Tibial nerve (tissue), 4 donors: ENCODE measurements around the gene GPR137B.

Source experiments
- EP300 ChIP-seq, 2 donors: sonication (generic); formaldehyde crosslinking; IDR thresholded peaks; one replicate each; pipeline ENCODE4 v1.6.1; 2017; ENCODE audit warnings: antibody characterized with exemption in 2 of 2, mild to moderate bottlenecking in 1 of 2
- POLR2A ChIP-seq, 2 donors: fragments of 450-650 bp; IDR thresholded peaks; one replicate each; pipeline ENCODE4 v1.6.1; 2017; ENCODE audit warnings: antibody characterized with exemption in 2 of 2, mild to moderate bottlenecking in 2 of 2, moderate library complexity in 2 of 2
- TF ChIP-seq, protein P1 (sequence below), 5 experiments: fragments of 200-600 bp in 3 of 5; fragments of 450-650 bp in 2 of 5; sonication (generic) in 3 of 5; IDR thresholded peaks; one replicate each; pipeline ENCODE4 v1.5.1; 2016 to 2019; ENCODE audit warnings: antibody characterized with exemption in 5 of 5, mild to moderate bottlenecking in 3 of 5, moderate library complexity in 2 of 5

DNA sequence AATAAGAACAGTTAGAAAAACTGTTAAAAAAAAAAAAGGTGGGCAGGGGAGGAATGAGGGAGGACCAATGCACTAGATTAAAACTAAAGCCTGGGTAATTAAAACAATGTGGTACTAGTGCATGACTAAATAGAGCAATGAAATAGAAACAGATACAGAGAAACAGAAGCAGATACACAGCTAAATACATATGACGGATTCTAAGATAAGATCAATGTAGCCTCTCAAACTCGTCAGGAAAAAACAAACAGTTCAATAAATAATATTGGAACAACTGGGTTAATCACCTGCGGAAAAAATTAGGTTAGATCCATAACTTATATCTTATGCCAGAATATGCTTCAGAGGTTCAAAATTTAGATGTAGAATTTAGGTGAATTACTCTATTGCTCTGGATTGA lies 71.2 kb downstream of the GPR137B start:
- TF ChIP-seq EP300 (IDR thresholded peaks at IDR 0.05): no peak
- TF ChIP-seq, protein P1, sequence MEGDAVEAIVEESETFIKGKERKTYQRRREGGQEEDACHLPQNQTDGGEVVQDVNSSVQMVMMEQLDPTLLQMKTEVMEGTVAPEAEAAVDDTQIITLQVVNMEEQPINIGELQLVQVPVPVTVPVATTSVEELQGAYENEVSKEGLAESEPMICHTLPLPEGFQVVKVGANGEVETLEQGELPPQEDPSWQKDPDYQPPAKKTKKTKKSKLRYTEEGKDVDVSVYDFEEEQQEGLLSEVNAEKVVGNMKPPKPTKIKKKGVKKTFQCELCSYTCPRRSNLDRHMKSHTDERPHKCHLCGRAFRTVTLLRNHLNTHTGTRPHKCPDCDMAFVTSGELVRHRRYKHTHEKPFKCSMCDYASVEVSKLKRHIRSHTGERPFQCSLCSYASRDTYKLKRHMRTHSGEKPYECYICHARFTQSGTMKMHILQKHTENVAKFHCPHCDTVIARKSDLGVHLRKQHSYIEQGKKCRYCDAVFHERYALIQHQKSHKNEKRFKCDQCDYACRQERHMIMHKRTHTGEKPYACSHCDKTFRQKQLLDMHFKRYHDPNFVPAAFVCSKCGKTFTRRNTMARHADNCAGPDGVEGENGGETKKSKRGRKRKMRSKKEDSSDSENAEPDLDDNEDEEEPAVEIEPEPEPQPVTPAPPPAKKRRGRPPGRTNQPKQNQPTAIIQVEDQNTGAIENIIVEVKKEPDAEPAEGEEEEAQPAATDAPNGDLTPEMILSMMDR (IDR thresholded peaks at IDR 0.05): no peak
- TF ChIP-seq POLR2A (IDR thresholded peaks at IDR 0.05): no peak
